ENCODE measurements around the gene PLXNB2.

- TF ChIP-seq ZNF70 (CRISPR knock-in tag; IDR thresholded peaks at IDR 0.05), result no peak
- no peak for TF ChIP-seq CSRNP3 (CRISPR knock-in tag; IDR thresholded peaks at IDR 0.05)
- no peak for TF ChIP-seq CREB5 (CRISPR knock-in tag; IDR thresholded peaks at IDR 0.05; ENCODE audit: low read depth)
- no peak for TF ChIP-seq ZFP30 (CRISPR knock-in tag; IDR thresholded peaks at IDR 0.05)
- no peak for TF ChIP-seq ZC3H10 (CRISPR knock-in tag; IDR thresholded peaks at IDR 0.05)
- TF ChIP-seq CSDC2 (CRISPR knock-in tag; IDR thresholded peaks at IDR 0.05), result no peak
- no peak for TF ChIP-seq RARB (CRISPR knock-in tag; IDR thresholded peaks at IDR 0.05)
- no peak for TF ChIP-seq TOX (CRISPR knock-in tag; IDR thresholded peaks at IDR 0.05; ENCODE audit: borderline replicate concordance)
- no peak for TF ChIP-seq ARNTL (CRISPR knock-in tag; IDR thresholded peaks at IDR 0.05; ENCODE audit: borderline replicate concordance, low read depth)
- no peak for TF ChIP-seq ZNF8 (CRISPR knock-in tag; IDR thresholded peaks at IDR 0.05)
- no peak for TF ChIP-seq PATZ1 (CRISPR knock-in tag; IDR thresholded peaks at IDR 0.05; ENCODE audit: borderline replicate concordance)
Observed at GRCh38 chr22:50327711-50328019, 20.2 kb upstream of the PLXNB2 start.
